Stimulated activated naive B cell treated with anti-CD40 and anti-IgM and Interleukin-4, amounts not matched to agents 10 μg/mL and 1 μg/mL and 100 μg/mL, for 72 hours (primary cell): ENCODE results near the gene CYP2A6.
A peak's percentile ranks its signal among the peaks of the same experiment; 100 is the strongest.

Source experiments
- ATAC-seq, 2 donors: fragments of 150-1000 bp; cut with Tn5 transposase; replicated peaks; 2 replicates each; pipeline ENCODE4 v1.10.0; 2021; ENCODE audit warnings: moderate library complexity in 1 of 2
- DNase-seq: peaks from one replicate; pipeline ENCODE4 v3.0.0; 2021
- H3K27ac Mint-ChIP-seq: one replicate; pipeline ENCODE4 v1.8.0; 2022; ENCODE audit warnings: mild to moderate bottlenecking, mixed read lengths
- H3K27me3 Mint-ChIP-seq, 2 donors: one replicate each; pipeline ENCODE4 v1.8.0; 2022; ENCODE audit warnings: mixed read lengths in 2 of 2
- H3K36me3 Mint-ChIP-seq, 2 donors: one replicate each; pipeline ENCODE4 v1.8.0; 2022; ENCODE audit warnings: mixed read lengths in 2 of 2, mild to moderate bottlenecking in 1 of 2
- H3K4me1 Mint-ChIP-seq, 2 donors: one replicate each; pipeline ENCODE4 v1.8.0; 2022; ENCODE audit warnings: mixed read lengths in 2 of 2, mild to moderate bottlenecking in 1 of 2
- H3K4me3 Mint-ChIP-seq, 2 donors: one replicate each; pipeline ENCODE4 v1.8.0; 2022; ENCODE audit warnings: mild to moderate bottlenecking in 2 of 2, mixed read lengths in 2 of 2, moderate library complexity in 1 of 2
- H3K9me3 Mint-ChIP-seq, 2 donors: one replicate each; pipeline ENCODE4 v1.8.0; 2022; ENCODE audit warnings: mixed read lengths in 2 of 2, mild to moderate bottlenecking in 1 of 2

Gene CYP2A6

DNA sequence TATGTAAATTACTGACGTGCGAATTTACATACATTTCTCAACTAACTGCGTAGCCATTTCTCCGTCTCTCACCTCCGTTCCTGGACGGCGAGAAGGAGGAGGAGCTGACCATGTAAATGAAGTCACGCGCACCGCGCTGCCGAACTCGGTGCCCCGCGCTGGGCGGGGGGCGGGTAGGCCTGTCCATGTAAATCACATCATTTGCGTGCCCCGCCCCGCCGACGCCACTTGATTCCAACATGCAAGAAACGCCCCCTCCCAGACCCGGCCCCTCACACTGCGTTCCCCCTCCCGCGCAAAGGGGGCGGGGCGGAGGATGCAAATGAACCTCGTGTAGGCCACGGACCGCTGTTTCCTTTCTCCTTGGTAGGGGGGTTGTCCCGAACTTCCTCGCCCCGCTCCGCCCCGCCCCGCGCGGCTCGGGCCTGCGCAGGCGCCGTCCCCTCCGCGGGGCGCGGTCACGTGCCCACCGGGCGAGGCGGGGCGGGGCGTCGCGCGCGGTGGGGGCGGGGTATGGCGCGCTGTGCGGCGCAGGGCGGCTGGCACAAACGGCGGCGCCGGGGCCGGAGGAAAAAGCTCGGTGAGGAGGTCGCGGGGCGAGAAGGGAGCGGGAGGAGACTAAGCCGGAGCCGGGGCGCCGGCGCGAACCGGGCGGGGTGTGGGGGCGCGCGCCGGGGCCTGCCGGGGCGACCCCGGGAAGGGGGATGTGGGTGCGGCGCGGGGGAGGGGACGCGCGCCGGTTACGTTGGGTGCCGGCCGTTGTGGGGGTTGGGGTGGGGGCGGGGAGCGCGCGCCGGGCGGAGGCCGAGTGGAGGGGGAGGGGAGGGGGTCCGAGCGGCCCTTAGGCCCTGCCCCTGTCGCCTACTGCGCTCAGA is 51.3 kb downstream of the CYP2A6 start, which contains the start of gene EGLN2:
EGLN2 (plus strand) TSS at position 509 of the 875 bp plus-strand sequence. CDS start 1,382 bp downstream, outside the sequence.
- ATAC-seq, result peak; percentile 85 to 86
- DNase-seq, result peak; percentile 100
- Mint-ChIP-seq H3K4me1 (peaks cover 61 to 71% of the 10 kb centered on the region in 2 donors), H3K9me3 (no peaks in the 10 kb centered on the region), H3K27ac (peak within 1 kb of the TSS; percentile 99), H3K36me3 (peaks cover 39 to 58% of the 10 kb centered on the region in 2 donors), H3K27me3 (no peaks in the 10 kb centered on the region), H3K4me3 (peak within 1 kb of the TSS; percentile 92 to 93)

DNA sequence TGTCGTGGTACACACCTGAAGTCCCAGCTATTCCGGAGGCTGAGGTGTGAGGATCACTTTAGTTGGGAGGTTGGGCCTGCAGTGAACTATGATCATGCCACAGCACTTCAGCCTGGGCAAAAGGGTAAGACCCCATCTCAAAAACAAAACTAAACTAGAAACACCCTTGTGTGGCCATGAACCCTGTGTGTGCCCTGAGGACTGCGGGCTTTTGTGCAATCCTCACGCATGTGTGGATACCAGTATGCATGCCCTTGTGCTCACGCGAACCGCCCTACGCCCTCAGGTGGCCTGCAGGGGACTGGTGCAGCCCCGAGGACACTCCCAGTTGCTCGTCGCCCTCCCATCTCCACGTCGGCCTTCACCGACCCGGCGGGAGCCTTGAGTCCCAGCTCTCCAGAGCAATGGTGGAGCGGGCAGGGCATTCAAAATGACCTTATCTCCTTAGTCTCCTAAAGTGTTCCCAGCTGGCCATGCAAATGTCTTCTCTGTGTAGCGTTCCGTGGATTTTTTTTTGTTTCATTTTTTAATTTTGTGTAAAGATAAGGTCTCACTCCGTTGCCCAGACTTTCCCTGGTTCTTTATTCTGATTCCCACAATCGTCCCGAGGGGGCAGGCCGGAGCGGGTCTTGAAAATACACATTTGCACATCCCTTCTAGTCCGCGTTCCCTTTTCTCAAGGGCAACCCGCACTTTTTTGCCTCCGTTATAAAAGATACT is 52.1 kb downstream of the CYP2A6 start:
- peaks cover 54 to 65% of the 10 kb centered on the region in 2 donors for H3K4me1 Mint-ChIP-seq

DNA sequence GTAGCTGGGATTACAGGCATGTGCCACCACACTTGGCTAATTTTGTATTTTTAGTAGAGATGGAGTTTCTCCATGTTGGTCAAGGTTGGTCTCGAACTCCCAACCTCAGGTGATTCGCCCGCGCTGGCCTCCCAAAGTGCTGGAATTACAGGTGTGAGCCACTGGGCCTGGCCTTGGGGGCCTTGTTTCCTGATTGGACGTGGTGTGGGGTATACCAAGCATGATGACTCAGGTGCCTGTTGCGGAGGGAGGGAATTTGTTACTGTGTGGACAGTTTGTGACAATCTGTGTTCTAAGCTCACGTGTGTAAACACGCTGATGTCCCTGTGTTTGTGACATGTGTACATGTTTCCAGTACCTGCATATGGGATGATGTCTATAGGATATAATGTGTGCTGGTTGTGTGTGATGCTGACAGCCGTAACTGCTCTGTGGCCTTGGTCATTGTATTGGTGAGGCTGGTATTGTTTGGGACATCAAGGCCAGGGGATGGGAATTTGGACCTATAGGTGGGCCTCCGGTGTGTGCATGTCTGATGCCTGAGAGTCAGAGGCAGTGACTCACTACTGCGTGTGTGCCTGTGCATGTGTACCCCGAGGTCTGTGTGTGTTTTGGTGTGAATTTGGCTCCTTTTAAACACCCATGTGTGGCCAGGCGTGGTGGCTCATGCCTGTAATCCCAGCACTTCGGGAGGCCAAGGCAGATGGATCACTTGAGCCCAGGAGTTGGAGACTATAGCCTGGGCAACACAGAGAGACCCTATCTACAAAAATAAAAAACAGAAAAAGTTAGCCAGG is 52.9 kb downstream of the CYP2A6 start:
- ATAC-seq (no peak), DNase-seq (no peak)
- Mint-ChIP-seq H3K36me3 (peaks cover 30 to 46% of the 10 kb centered on the region in 2 donors), H3K27me3 (no peaks in the 10 kb centered on the region), H3K4me1 (peaks cover 49 to 65% of the 10 kb centered on the region in 2 donors), H3K4me3 (peak overlapping the region; percentile 91 to 93), H3K9me3 (no peaks in the 10 kb centered on the region), H3K27ac (peak overlapping the region; percentile 99)

More for the DNA sequence above, 52.1 kb downstream of the CYP2A6 start:
- Mint-ChIP-seq H3K4me3 (peak overlapping the region; percentile 91 to 93), H3K36me3 (peaks cover 35 to 51% of the 10 kb centered on the region in 2 donors), H3K27me3 (no peaks in the 10 kb centered on the region), H3K9me3 (no peaks in the 10 kb centered on the region), H3K27ac (peak overlapping the region; percentile 99)
- DNase-seq (peak; percentile 79), ATAC-seq (peak; percentile 70 to 71)
